Measurements from ENCODE around the gene ELF4. TPM values are rescaled to one million over a fixed set of nuclear protein-coding genes. Genes with fewer than 3 reads are reported as not detected.

Gene ELF4
- total and polyA plus RNA-seq, 2 experiments from 2014 or later = 0.50 to 1.8 TPM

GRCh38 chrX:130015181-130015580 is 95.1 kb downstream of the ELF4 start (continued):
- no peak for TF ChIP-seq ZNF462 (CRISPR knock-in tag; IDR thresholded peaks at IDR 0.05)
- no peak for TF ChIP-seq CREB1 (CRISPR knock-in tag; IDR thresholded peaks at IDR 0.05; ENCODE audit: low read depth)
- TF ChIP-seq REST (IDR thresholded peaks at IDR 0.05; ENCODE audit: unreplicated experiment) = no peak
- no peak for TF ChIP-seq POLR2AphosphoS5 (IDR thresholded peaks at IDR 0.05; ENCODE audit: low read depth)
- no peak for TF ChIP-seq ZNF331 (CRISPR knock-in tag; IDR thresholded peaks at IDR 0.05; ENCODE audit: low read depth)

Other genes with a start within 250 kb of the ELF4 start
- 17.8 and 18.5 TPM in 2 replicates for gene UTP14A, start 204.3 kb downstream of the ELF4 start, total RNA-seq (2014; rRNA removed; shearing (Covaris generic))
- 14.2 and 14.6 TPM in 2 replicates for gene UTP14A, start 204.3 kb downstream of the ELF4 start, polyA plus RNA-seq (2016; fragmentation: Nextera tagmentation; extraction: Ambion mirVana)
- 2.2 and 2.6 TPM in 2 replicates for gene BCORL1, start 127.9 kb downstream of the ELF4 start, total RNA-seq (2014; rRNA removed; shearing (Covaris generic))
- 2.3 and 2.7 TPM in 2 replicates for gene BCORL1, start 127.9 kb downstream of the ELF4 start, polyA plus RNA-seq (2016; fragmentation: Nextera tagmentation; extraction: Ambion mirVana)
- 29.6 and 42.2 TPM in 2 replicates for gene AIFM1, start 55.3 kb upstream of the ELF4 start, total RNA-seq (2014; rRNA removed; shearing (Covaris generic))
- gene AIFM1, start 55.3 kb upstream of the ELF4 start, polyA plus RNA-seq (2016; fragmentation: Nextera tagmentation; extraction: Ambion mirVana) = 47.3 and 49.3 TPM in 2 replicates
- gene RAB33A, start 61.5 kb upstream of the ELF4 start, total RNA-seq (2014; rRNA removed; shearing (Covaris generic)) = 4.9 and 6.5 TPM in 2 replicates
- 4.7 and 5.5 TPM in 2 replicates for gene RAB33A, start 61.5 kb upstream of the ELF4 start, polyA plus RNA-seq (2016; fragmentation: Nextera tagmentation; extraction: Ambion mirVana)
- gene ZNF280C, start 158.4 kb upstream of the ELF4 start, total RNA-seq (2014; rRNA removed; shearing (Covaris generic)) = 14.4 and 15.1 TPM in 2 replicates
- 5.4 and 7.9 TPM in 2 replicates for gene ZNF280C, start 158.4 kb upstream of the ELF4 start, polyA plus RNA-seq (2016; fragmentation: Nextera tagmentation; extraction: Ambion mirVana)
- gene SLC25A14, start 229.4 kb upstream of the ELF4 start, total RNA-seq (2014; rRNA removed; shearing (Covaris generic)) = 8.3 and 12.3 TPM in 2 replicates
- 9.2 and 14.9 TPM in 2 replicates for gene SLC25A14, start 229.4 kb upstream of the ELF4 start, polyA plus RNA-seq (2016; fragmentation: Nextera tagmentation; extraction: Ambion mirVana)